Mucosa of gallbladder (tissue), 1 donor: Measurements from ENCODE around the gene RGS9BP. TPM values are rescaled to one million over a fixed set of nuclear protein-coding genes. Genes with fewer than 3 reads are reported as not detected.
"Not testable (repeated sequence)": the region's sequence is repeated elsewhere in the genome, so short reads cannot be mapped to it uniquely, and the experiment has no call there.

ENCODE experiments used
- DNase-seq: peaks from one replicate; pipeline ENCODE4 v3.0.0-alpha.2; 2020; ENCODE audit warnings: low spot score
- total RNA-seq: library from RNA; stranded (reverse); gene quantifications from one replicate; pipeline ENCODE4 v1.2.1, GENCODE V29; 2021
- donor health status: DM: no; HTN: no; CAD: no.

RGS9BP gene
- total RNA-seq, 1 donor from 2014 or later: 0.20 TPM

- no peak for DNase-seq
Measured at GRCh38 chr19:32671883-32672593, 3.6 kb upstream of the RGS9BP start.

GRCh38 chr19:32672841-32673240, 2.8 kb upstream of the RGS9BP start:
- no peak for DNase-seq

- DNase-seq: no peak
Measured at GRCh38 chr19:32673573-32673972, 2.1 kb upstream of the RGS9BP start.

DNA sequence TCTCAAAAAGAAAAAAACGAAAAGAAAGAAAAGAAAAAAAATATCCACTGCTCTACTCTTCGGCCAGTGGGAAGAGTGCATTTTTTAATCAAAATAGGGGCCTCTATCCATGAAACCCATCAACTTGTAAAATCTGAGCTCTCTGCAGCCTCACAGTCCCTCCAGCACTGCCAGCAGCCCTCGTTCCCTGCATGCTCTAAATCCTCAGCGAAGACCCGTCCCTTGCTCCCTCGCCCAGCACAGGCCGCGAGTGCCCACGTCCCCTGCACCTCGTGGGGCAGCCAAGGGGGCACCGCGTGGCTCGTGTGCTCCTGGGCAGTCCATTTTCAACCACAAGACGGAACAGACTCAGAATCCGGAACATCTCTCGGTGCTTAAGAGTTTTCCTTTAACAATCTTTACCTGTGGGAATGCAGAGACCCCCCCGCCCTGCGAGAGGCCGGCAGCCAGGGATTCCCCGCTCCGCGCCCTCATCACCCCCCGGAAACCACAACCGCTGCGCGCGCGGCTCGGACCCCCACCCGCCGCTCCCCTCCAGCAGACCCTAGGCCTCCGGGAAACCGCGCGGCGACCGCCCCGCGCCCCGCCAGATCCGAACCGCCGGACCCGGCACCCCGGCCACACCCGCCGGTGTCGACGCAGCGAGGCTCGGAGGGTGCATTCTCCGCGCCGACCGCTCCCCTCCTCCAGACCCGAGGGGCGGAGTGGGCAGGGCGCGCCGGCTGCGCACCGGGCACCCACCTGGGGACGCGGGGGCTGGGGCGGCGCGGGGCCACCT, 1.3 kb upstream of the RGS9BP start:
- DNase-seq: no peak

DNA sequence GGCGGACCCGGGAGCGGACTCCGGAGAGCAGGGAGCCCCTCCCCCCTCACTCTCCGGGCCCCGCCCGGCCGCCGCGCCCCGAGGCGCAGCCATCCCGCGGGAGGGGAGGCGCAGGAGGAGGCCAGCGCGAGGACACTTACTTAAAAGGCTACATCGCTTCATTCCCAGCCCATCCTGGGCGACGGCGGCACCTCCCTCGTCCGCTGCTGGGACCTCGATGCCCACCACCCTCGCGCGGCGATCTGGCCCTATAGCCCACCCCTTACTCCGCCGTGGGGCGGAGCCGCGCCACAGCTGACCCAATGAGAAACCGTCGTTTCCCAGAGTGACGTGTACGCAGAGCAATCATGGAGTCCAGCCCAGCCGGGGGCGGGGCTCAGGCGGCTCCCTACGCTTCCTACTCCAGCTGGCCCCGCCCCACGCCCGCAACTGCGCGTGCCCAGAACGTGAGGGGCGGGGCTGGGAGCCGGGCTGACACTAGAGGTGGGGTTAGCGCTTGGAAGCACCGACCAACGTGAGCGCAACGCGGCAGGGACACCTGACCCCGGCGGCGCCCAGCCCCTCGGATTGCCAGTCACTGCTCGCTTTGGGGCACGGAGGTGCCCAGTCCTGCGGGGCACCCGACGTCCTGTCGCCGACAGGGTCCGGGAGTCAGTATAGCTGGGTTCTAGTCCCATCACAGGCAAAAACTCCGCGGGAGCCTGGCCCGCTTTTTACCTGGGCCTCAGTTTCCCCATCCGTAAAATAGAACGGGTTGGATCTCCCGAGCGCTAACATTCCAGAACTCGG, 523 bp upstream of the RGS9BP start, which contains the start of gene ANKRD27:
Gene ANKRD27, minus strand, starts transcription at position 250 of the 789 bp plus-strand sequence. CDS start 16,165 bp downstream, outside the sequence.
- peak; percentile 99 for DNase-seq

DNA sequence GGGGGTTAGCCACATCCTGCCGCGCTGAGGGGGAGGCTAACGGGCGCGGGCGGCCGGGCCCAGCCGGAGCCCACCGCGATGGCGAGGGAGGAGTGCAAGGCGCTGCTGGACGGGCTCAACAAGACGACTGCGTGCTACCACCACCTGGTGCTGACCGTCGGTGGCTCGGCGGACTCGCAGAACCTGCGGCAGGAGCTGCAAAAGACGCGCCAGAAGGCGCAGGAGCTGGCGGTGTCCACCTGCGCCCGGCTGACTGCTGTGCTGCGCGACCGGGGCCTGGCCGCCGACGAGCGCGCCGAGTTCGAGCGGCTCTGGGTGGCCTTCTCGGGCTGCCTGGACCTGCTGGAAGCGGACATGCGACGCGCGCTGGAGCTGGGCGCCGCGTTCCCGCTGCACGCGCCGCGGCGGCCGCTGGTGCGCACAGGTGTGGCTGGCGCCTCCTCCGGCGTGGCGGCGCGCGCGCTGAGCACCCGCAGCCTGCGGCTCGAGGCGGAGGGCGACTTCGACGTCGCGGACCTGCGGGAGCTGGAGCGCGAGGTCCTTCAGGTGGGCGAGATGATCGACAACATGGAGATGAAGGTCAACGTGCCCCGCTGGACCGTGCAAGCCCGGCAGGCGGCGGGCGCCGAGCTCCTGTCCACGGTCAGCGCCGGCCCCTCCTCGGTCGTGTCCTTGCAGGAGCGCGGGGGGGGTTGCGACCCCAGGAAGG, 692 bp downstream of the RGS9BP start:
- no peak for DNase-seq

GRCh38 chr19:32676895-32677359, 1.3 kb downstream of the RGS9BP start:
- no peak for DNase-seq

DNA sequence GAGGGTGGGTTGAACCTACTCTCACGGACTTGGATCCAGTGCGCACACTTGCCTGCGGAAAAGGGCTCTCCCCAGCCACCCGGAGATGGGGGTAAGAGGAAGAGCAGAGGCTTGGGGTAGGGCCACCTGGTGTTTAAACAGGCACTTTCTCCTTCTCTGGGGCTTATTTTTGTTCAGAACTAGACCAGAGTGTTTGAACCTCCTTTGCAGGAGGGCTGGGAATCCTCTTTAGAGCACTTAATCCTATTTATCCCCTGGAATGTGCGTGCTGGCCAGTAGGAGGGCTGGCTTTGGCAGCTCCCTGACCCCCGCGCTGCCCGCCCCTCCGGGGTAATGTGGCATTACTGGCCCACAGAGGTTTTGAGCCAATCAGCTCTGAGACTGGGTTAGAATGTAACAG, 2.0 kb downstream of the RGS9BP start:
- DNase-seq: no peak

DNA sequence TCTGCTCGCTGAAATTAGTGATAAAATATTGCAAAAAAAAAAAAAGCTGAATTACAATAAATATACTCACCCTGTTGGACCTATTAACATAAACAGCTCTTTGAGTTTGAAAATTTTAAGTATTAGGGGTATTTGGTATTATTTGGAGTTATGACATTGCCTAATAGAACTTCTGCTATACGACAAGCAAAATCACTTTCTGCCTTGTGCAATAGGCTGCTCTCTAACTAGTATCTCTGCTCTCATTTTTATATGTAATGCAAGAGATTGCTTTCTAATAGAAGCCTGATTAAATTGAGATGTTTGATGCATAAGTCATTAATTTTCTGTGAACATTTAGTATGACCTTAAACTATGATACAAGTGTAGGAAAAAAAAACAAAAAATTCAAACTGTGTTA, 5.3 kb downstream of the RGS9BP start:
- DNase-seq: no peak

- DNase-seq: no peak
Measured at GRCh38 chr19:32682317-32682716, 6.7 kb downstream of the RGS9BP start.

DNA sequence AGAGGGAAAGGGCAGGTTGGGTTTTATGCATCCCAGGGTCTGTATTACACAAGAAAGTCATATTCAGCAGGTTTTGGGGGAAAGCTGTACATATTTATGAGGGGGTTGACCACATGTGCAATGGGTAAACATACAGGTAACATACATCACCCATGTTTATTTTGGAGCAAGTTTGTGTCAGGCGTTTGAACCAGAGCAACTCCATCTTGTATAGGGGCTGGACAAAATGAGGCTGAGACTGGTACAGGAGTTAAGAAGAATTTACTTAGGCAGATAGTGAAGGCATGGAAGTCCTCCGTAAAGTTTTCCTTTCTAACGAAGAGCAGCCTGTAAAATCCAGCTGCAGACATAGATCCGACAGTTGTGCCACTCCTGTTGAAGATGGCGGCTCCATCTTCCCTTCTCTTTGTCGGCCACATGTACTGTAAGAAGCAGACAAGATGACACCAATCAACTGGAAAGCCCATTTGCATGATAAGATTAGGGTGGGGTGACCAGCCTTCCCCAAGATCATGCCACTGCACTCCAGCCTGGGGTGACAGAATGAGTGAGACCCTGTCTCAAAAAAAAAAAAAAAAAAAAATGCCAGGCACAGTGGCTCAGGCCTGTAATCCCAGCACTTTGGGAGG, 11.3 kb downstream of the RGS9BP start:
- no peak for DNase-seq

- DNase-seq: no peak
Measured at GRCh38 chr19:32687681-32688080, 12.0 kb downstream of the RGS9BP start.

DNA sequence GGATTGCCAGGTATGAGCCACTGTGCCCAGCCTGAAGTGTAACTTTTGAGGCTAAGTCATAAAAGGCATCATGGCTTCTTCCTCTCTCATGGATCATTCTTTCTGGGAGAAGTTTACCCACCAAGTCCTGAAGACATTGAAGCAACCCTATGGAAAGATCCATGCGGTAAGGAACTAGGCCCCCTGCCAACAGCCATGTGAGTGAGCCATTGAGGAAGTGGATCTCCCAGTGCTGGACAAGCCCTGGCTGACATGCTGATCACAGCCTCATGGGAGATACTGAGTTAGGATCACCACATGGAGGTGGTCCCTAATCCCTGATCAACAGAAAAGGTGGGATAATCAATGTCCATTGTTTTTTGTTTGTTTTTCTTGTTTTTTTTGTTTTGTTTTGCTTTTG, 12.7 kb downstream of the RGS9BP start:
- no peak for DNase-seq

GRCh38 chr19:32691291-32691951, 15.8 kb downstream of the RGS9BP start, which contains the start of gene NUDT19:
Gene NUDT19 (plus strand): TSS chr19:32691821. CDS start chr19:32691961, 140 bp downstream.
- peak; percentile 79 for DNase-seq

DNA sequence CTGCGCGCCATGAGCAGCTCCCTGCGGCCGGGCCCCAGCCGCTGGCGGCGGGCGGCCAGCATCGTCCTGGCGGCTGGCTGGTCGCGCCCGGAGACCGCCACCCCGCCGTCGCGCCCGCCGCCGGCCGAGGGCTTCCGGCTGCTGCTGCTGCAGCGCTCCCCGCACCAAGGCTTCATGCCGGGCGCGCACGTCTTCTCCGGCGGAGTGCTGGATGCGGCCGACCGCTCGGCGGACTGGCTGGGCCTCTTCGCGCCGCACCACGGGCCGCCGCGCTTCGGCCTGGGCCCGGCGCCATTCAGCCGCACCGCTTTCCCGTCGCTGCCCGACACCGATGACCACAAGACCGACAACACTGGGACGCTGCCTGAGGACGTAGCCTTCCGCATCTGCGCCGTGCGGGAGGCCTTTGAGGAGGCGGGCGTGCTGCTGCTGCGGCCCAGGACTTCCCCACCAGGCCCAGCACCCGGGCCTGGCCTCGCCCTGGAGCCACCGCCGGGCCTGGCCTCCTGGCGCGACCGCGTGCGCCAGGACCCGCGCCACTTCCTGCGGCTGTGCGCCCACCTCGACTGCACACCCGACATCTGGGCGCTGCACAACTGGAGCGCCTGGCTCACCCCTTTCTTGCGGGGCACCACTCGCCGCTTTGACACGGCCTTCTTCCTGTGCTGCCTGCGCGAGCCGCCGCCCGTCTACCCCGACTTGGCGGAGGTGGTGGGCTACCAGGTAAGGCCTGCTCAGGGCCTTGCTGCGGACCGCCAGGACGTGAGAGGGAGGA, 16.5 kb downstream of the RGS9BP start:
- DNase-seq: peak; percentile 47

GRCh38 chr19:32692727-32693061, 17.0 kb downstream of the RGS9BP start:
- no peak for DNase-seq

GRCh38 chr19:32693151-32694108, 17.8 kb downstream of the RGS9BP start:
- not testable (repeated sequence) for DNase-seq

- DNase-seq: not testable (repeated sequence)
Measured at GRCh38 chr19:32694316-32694715, 18.7 kb downstream of the RGS9BP start.
